HepG2 (cell line): Measurements from ENCODE around the gene FBXL22. TPM values are rescaled to one million over a fixed set of nuclear protein-coding genes. Genes with fewer than 3 reads are reported as not detected.

Source experiments
- ASH2L ChIP-seq: fragments of 300-600, 200-600 bp; sonication (generic); IDR thresholded peaks from 2 replicates; pipeline ENCODE4 v1.7.0; 2017; ENCODE audit warnings: low read depth, mild to moderate bottlenecking, moderate library complexity, mixed read lengths, low read length; ENCODE audit not compliant: insufficient read length
- HOXA9 ChIP-seq: sonication (generic); formaldehyde crosslinking; IDR thresholded peaks from 2 replicates; pipeline ENCODE4 v1.8.1; 2022; ENCODE audit warnings: missing genetic modification reagents, mild to moderate bottlenecking, moderate library complexity, borderline replicate concordance
- ISX ChIP-seq: sonication (generic); formaldehyde crosslinking; conservative IDR thresholded peaks from 2 replicates; pipeline ENCODE4 v1.5.0; 2020; ENCODE audit warnings: missing genetic modification reagents
- KDM2A ChIP-seq: sonication (generic); formaldehyde crosslinking; IDR thresholded peaks from 2 replicates; pipeline ENCODE4 v1.4.0; 2020; ENCODE audit warnings: low read depth, missing genetic modification reagents, borderline replicate concordance
- MXI1 ChIP-seq: IDR thresholded peaks from 3 replicates; pipeline ENCODE4 v1.6.1; 2012; ENCODE audit warnings: low read depth, low read length, inconsistent platforms, borderline replicate concordance
- NFKB2 ChIP-seq: sonication (generic); formaldehyde crosslinking; IDR thresholded peaks from 2 replicates; pipeline ENCODE4 v1.4.0; 2020; ENCODE audit warnings: missing genetic modification reagents, borderline replicate concordance
- NR2F2 ChIP-seq: IDR thresholded peaks from 2 replicates; pipeline ENCODE4 v1.6.1; 2012; ENCODE audit warnings: low read depth, inconsistent platforms, borderline replicate concordance
- PHF8 ChIP-seq: sonication (generic); formaldehyde crosslinking; IDR thresholded peaks from 2 replicates; pipeline ENCODE4 v1.5.0; 2020; ENCODE audit warnings: missing genetic modification reagents
- PITX1 ChIP-seq: sonication (generic); formaldehyde crosslinking; IDR thresholded peaks from 2 replicates; pipeline ENCODE4 v1.5.1; 2020; ENCODE audit warnings: mild to moderate bottlenecking, missing genetic modification reagents
- POLR2AphosphoS5 ChIP-seq: IDR thresholded peaks from 2 replicates; pipeline ENCODE4 v1.6.1; 2012; ENCODE audit warnings: low read depth, low read length
- RCOR2 ChIP-seq: IDR thresholded peaks from 2 replicates; pipeline ENCODE4 v1.6.1; 2016; ENCODE audit warnings: missing biosample characterization, missing genetic modification reagents
- SMAD1 ChIP-seq: sonication (generic); formaldehyde crosslinking; IDR thresholded peaks from 2 replicates; pipeline ENCODE4 v1.4.0; 2020; ENCODE audit warnings: missing genetic modification reagents, low read depth, mild to moderate bottlenecking, borderline replicate concordance
- SP2 ChIP-seq: sonication (generic); formaldehyde crosslinking; IDR thresholded peaks from 2 replicates; pipeline ENCODE4 v1.5.1; 2020; ENCODE audit warnings: mild to moderate bottlenecking, missing genetic modification reagents
- SP4 ChIP-seq: sonication (generic); formaldehyde crosslinking; IDR thresholded peaks from 2 replicates; pipeline ENCODE4 v1.8.1; 2023; ENCODE audit warnings: mild to moderate bottlenecking, missing genetic modification reagents
- ZGPAT ChIP-seq: IDR thresholded peaks from 2 replicates; pipeline ENCODE4 v1.6.1; 2016; ENCODE audit warnings: mild to moderate bottlenecking
- ZNF276 ChIP-seq: sonication (generic); formaldehyde crosslinking; IDR thresholded peaks from 2 replicates; pipeline ENCODE4 v1.4.0; 2020; ENCODE audit warnings: mild to moderate bottlenecking, low read depth, missing genetic modification reagents
- ZNF34 ChIP-seq: sonication (generic); formaldehyde crosslinking; IDR thresholded peaks from 2 replicates; pipeline ENCODE4 v1.4.0; 2020; ENCODE audit warnings: mild to moderate bottlenecking, missing genetic modification reagents, borderline replicate concordance
- ZNF446 ChIP-seq: sonication (generic); formaldehyde crosslinking; IDR thresholded peaks from 2 replicates; pipeline ENCODE4 v1.5.0; 2020; ENCODE audit warnings: mild to moderate bottlenecking, missing genetic modification reagents
- ZNF660 ChIP-seq: sonication (generic); formaldehyde crosslinking; IDR thresholded peaks from 2 replicates; pipeline ENCODE4 v1.5.1; 2020; ENCODE audit warnings: mild to moderate bottlenecking, low read depth, missing genetic modification reagents, borderline replicate concordance
- ZNF790 ChIP-seq: sonication (generic); formaldehyde crosslinking; IDR thresholded peaks from 2 replicates; pipeline ENCODE4 v1.8.0; 2022; ENCODE audit warnings: missing genetic modification reagents, mild to moderate bottlenecking, borderline replicate concordance
- polyA plus RNA-seq, 8 experiments: library from polyadenylated mRNA; depleted of rRNA in 3 of 8; stranded (reverse) in 7 of 8; unstranded in 1 of 8; fragments of >200 nt; fragmentation: Illumina TruSeq in 4 of 8; extraction: Trizol in 4 of 8; gene quantifications; 2 replicates each; pipeline versions ENCODE4 v1.2.1 to v1.2.3, GENCODE V29; 2011 to 2016; ENCODE audit warnings: low read depth in 4 of 8, missing spikeins in 1 of 8, mixed read lengths in 1 of 8; ENCODE audit not compliant: insufficient read depth in 1 of 8
- total RNA-seq, 5 experiments: library from RNA; depleted of rRNA; stranded (reverse); fragments of >200 nt; fragmentation: Illumina TruSeq; extraction: Trizol; gene quantifications; 2 replicates each; pipeline ENCODE4 v1.2.3, GENCODE V29; 2016; ENCODE audit warnings: low read depth in 1 of 5
- TF ChIP-seq, protein P1 (sequence below): sonication (generic); formaldehyde crosslinking; IDR thresholded peaks from 2 replicates; pipeline ENCODE4 v1.4.0; 2020; ENCODE audit warnings: missing genetic modification reagents
- TF ChIP-seq, protein P2 (sequence below): IDR thresholded peaks from 2 replicates; pipeline ENCODE4 v1.6.1; 2018; ENCODE audit warnings: missing genetic modification reagents, mild to moderate bottlenecking, missing compliant biosample characterization

Gene FBXL22
- total and polyA plus RNA-seq, 2 of the 13 experiments (the other 11 are each of a cell fraction or from before 2014, with no cell fraction given), result 0.15 to 0.33 TPM

DNA sequence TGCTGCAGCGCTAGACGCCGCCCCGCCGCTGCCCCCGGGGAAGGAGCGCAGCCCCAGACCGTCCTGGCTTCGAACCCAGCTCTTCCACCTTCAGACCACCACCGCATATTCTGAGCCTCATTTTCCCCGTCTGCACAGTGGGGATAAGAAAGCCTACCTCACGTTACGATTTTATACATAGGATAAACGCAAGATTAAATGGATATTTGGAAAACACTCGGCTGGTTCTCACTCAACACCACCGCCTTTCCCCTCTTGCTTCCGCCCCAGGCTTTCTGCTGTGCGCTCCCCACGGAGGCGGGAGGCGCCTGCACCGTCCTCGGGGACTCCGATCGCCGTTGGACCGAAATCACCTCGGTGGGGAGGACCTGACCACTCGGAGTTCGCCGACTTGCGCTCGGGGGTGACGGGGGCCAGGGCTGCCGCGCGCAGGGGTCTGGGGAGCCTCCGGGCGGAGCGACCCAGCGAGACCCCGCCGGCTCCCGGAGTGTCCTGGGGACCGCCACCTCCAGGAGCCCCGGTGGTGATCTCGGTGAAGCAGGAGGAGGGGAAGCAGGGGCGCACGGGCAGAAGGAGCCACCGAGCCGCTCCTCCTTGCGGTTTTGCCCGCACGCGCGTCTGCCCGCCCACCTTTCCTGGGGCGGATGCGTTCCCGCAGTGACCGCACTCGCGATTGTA, 4.0 kb downstream of the FBXL22 start (continued):
- TF ChIP-seq ZNF34 (CRISPR knock-in tag) (no peak), KDM2A (CRISPR knock-in tag) (peak; percentile 64), PHF8 (CRISPR knock-in tag) (peak; percentile 71), RCOR2 (CRISPR knock-in tag) (no peak), ZNF790 (CRISPR knock-in tag) (0 out of 2 replicates have a peak, but pooled peaks have one; percentile 47), SP4 (CRISPR knock-in tag) (0 out of 2 replicates have a peak, but pooled peaks have one; percentile 15), NR2F2 (0 out of 2 replicates have a peak, but pooled peaks have one; percentile 7), ZGPAT (CRISPR knock-in tag) (peak; percentile 29; the same call in 1 of the 2 replicates), ZNF446 (peak; percentile 24; the same call in 1 of the 2 replicates), HOXA9 (CRISPR knock-in tag) (0 out of 2 replicates have a peak, but pooled peaks have one; percentile 2), ZNF276 (CRISPR knock-in tag) (0 out of 2 replicates have a peak, but pooled peaks have one; percentile 8), PITX1 (0 out of 2 replicates have a peak, but pooled peaks have one; percentile 42), ZNF660 (CRISPR knock-in tag) (no peak), SMAD1 (no peak; the same call in 1 of the 2 replicates), SP2 (CRISPR knock-in tag) (no peak), POLR2AphosphoS5 (peak; percentile 49; the same call in 1 of the 2 replicates), NFKB2 (CRISPR knock-in tag) (peak; percentile 54; the same call in 1 of the 2 replicates), ISX (no peak), MXI1 (no peak), ASH2L (peak; percentile 64)
- TF ChIP-seq, protein P1, sequence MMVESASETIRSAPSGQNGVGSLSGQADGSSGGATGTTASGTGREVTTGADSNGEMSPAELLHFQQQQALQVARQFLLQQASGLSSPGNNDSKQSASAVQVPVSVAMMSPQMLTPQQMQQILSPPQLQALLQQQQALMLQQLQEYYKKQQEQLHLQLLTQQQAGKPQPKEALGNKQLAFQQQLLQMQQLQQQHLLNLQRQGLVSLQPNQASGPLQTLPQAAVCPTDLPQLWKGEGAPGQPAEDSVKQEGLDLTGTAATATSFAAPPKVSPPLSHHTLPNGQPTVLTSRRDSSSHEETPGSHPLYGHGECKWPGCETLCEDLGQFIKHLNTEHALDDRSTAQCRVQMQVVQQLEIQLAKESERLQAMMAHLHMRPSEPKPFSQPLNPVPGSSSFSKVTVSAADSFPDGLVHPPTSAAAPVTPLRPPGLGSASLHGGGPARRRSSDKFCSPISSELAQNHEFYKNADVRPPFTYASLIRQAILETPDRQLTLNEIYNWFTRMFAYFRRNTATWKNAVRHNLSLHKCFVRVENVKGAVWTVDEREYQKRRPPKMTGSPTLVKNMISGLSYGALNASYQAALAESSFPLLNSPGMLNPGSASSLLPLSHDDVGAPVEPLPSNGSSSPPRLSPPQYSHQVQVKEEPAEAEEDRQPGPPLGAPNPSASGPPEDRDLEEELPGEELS, result no peak
- TF ChIP-seq, protein P2, sequence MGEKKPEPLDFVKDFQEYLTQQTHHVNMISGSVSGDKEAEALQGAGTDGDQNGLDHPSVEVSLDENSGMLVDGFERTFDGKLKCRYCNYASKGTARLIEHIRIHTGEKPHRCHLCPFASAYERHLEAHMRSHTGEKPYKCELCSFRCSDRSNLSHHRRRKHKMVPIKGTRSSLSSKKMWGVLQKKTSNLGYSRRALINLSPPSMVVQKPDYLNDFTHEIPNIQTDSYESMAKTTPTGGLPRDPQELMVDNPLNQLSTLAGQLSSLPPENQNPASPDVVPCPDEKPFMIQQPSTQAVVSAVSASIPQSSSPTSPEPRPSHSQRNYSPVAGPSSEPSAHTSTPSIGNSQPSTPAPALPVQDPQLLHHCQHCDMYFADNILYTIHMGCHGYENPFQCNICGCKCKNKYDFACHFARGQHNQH (CRISPR knock-in tag), result 0 out of 2 replicates have a peak, but pooled peaks have one; percentile 16
